ENCODE data around the gene KLF15.

DNA sequence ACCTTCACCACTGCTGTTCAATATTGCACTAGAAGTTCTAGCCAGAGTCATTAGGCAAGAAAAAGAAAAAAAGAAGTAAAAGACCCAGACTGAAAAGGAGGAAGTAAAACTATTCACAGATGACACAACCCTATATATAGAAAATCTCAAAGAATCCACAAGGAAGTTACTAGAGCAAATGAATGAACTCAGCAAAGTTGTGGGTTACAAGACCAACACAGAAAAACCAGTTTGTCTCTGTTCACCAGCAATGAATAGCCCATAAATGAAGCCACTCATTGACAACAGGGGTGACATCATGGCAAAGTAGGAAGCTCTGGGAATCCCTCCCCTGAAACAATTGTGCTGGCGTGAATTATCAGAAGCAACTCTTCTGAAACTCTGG, 42.1 kb upstream of the KLF15 start:
- TF ChIP-seq, protein P1, sequence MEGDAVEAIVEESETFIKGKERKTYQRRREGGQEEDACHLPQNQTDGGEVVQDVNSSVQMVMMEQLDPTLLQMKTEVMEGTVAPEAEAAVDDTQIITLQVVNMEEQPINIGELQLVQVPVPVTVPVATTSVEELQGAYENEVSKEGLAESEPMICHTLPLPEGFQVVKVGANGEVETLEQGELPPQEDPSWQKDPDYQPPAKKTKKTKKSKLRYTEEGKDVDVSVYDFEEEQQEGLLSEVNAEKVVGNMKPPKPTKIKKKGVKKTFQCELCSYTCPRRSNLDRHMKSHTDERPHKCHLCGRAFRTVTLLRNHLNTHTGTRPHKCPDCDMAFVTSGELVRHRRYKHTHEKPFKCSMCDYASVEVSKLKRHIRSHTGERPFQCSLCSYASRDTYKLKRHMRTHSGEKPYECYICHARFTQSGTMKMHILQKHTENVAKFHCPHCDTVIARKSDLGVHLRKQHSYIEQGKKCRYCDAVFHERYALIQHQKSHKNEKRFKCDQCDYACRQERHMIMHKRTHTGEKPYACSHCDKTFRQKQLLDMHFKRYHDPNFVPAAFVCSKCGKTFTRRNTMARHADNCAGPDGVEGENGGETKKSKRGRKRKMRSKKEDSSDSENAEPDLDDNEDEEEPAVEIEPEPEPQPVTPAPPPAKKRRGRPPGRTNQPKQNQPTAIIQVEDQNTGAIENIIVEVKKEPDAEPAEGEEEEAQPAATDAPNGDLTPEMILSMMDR (IDR thresholded peaks at IDR 0.05 in 2 of 3, conservative IDR thresholded peaks at IDR 0.05 in 1 of 3; ENCODE audit: borderline replicate concordance in 1 of 3, insufficient read depth in 1 of 3, low read depth in 2 of 3, low read length in 2 of 3) = no peak
- TF ChIP-seq POLR2A (IDR thresholded peaks at IDR 0.05; ENCODE audit: borderline replicate concordance, extremely low read depth, insufficient read depth, insufficient read length) (no peak), EZH2phosphoT487 (IDR thresholded peaks at IDR 0.05; ENCODE audit: borderline replicate concordance) (no peak), SIN3A (IDR thresholded peaks at IDR 0.05; ENCODE audit: low read depth) (no peak), EZH2 (IDR thresholded peaks at IDR 0.05) (no peak), CBX3 (IDR thresholded peaks at IDR 0.05; ENCODE audit: low read depth) (no peak), ELF1 (IDR thresholded peaks at IDR 0.05; ENCODE audit: borderline replicate concordance, low read depth) (no peak), SP1 (IDR thresholded peaks at IDR 0.05; ENCODE audit: low read depth) (no peak)
- TF ChIP-seq, protein P2, sequence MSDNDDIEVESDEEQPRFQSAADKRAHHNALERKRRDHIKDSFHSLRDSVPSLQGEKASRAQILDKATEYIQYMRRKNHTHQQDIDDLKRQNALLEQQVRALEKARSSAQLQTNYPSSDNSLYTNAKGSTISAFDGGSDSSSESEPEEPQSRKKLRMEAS (IDR thresholded peaks at IDR 0.05) = no peak

All from HCT116 (cell line).